Motor neuron (in vitro differentiated cells): ENCODE results near the gene LRRC3B. TPM values are rescaled to one million over a fixed set of nuclear protein-coding genes. Genes with fewer than 3 reads are reported as not detected.

Experiments used
- ATAC-seq, 8 experiments: fragments of 200-7000 bp; cut with Tn5 transposase; replicated peaks in 6 of 8; 2 replicates each; pipeline ENCODE4 v1.8.0; 2021; ENCODE audit warnings: mild to moderate bottlenecking in 8 of 8, moderate library complexity in 8 of 8
- H3K27ac ChIP-seq, 2 donors: fragments of 250-450 bp; sonication (Bioruptor Pico); 2 replicates each; pipeline ENCODE4 v1.9.0; 2021; ENCODE audit warnings: antibody characterized with exemption in 2 of 2, mild to moderate bottlenecking in 2 of 2, moderate library complexity in 1 of 2
- H3K4me1 ChIP-seq, 2 donors: fragments of 250-450 bp; sonication (Bioruptor Pico); replicated peaks in 1 of 2; 2 replicates each; pipeline ENCODE4 v1.6.1; 2021; ENCODE audit warnings: antibody characterized with exemption in 2 of 2, mild to moderate bottlenecking in 2 of 2, moderate library complexity in 1 of 2
- H3K4me3 ChIP-seq, 5 donors: fragments of 250-450 bp; sonication (Bioruptor Pico); 2 replicates each; pipeline ENCODE4 v1.9.0; 2021; ENCODE audit warnings: antibody characterized with exemption in 5 of 5, mild to moderate bottlenecking in 5 of 5, moderate library complexity in 4 of 5
- WGBS, 10 experiments: fragments of 450-650 bp; shearing (Covaris generic); methylation state at CpG; one replicate each; pipeline ENCODE4 v1.0.0; 2022; 5-methylcytosine and 5-hydroxymethylcytosine counted together
- in situ Hi-C, 9 experiments: fragments of 400-800 bp; cut with MboI; loops; one replicate each; pipeline ENCODE4 v1.15.0; 2021; ENCODE audit warnings: low sequenced_read_pairs in 9 of 9, low pct_unique_long_range_greater_than_20kb in 2 of 9; ENCODE audit not compliant: unreplicated experiment in 9 of 9
- total RNA-seq, 8 experiments: library from RNA; unstranded; fragments of 300-600 nt; gene quantifications; 2 replicates each; pipeline versions ENCODE4 v1.2.3 to v1.2.4, GENCODE V29; 2022

LRRC3B gene
- total RNA-seq, 8 experiments from 2014 or later = 0.04 to 5.4 (median 2.3) TPM

DNA sequence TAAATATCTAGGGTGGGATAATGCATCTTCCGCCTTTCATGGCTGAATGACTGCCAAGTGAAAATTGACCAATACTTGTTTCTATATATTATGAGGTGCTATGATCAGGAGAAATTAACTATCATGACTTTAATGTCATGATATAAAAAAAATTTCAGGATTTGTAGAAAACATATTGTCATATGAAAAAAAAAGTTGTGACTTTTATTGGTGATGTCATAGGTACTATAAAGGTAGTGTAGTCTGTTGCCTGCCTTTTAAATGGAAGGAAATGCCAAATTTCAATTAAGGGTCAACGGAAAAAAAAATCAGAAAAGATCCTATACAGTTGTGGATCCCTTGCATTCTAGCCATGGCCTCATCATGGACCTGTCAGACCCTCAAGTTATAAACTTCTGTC lies 15.5 kb downstream of the LRRC3B start:
- Histone ChIP-seq H3K4me3 (no peak overlapping the region), H3K4me1 (no peaks in the 10 kb centered on the region), H3K27ac (no peak overlapping the region)
- 0 to 100% (median 87%) methylated on average over 1 to 2 of the region's 2 CpGs for WGBS, 10 experiments
- ATAC-seq = no peak
- in situ Hi-C loops = no loop called here

GRCh38 chr3:26639339-26639738 lies 16.8 kb downstream of the LRRC3B start:
- Histone ChIP-seq H3K27ac (no peak overlapping the region), H3K4me3 (no peak overlapping the region), H3K4me1 (no peaks in the 10 kb centered on the region)
- ATAC-seq = no peak
- 0 to 100% (median 82%) methylated on average over 1 to 2 of the region's 2 CpGs for whole genome bisulfite sequencing, 10 experiments
- in situ Hi-C loops = no loop called here

DNA sequence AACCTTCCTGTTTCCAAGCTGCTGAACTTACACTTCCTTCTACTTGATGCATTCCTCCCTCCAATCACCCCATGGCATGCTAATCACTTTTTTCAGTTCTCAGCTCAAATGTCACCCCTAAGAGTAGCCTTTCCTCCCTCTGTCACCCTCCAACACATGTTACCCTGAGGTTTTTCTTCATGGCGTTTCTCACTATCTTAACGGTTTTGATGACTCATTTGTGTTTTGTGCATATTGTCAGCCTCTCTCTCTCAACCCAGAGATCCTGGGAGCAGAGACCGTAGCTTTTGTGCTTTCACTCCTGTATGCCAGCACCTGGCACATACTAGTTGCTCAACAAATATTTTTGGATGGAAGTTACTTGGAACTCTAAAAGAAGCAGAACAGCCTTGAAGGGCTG lies 24.5 kb downstream of the LRRC3B start:
- H3K4me1 ChIP-seq = peaks cover 0 to 10% of the 10 kb centered on the region in 2 donors
- no peak overlapping the region for H3K27ac ChIP-seq
- WGBS, 10 experiments = 0 to 100% (median 70%) methylated on average over 1 to 3 of the region's 3 CpGs; no CpG with 5 or more reads in 2 of the 10 experiments
- H3K4me3 ChIP-seq = no peak overlapping the region
- no peak for ATAC-seq
- in situ Hi-C loops = no loop called here

GRCh38 chr3:26648461-26648860 lies 25.9 kb downstream of the LRRC3B start:
- Histone ChIP-seq H3K4me1 (peaks cover 0 to 10% of the 10 kb centered on the region in 2 donors), H3K27ac (no peak overlapping the region), H3K4me3 (no peak overlapping the region)
- WGBS, 10 experiments = 0 to 84% (median 80%) methylated on average over 1 to 2 of the region's 2 CpGs; no CpG with 5 or more reads in 5 of the 10 experiments
- no peak for ATAC-seq
- in situ Hi-C loops = no loop called here

- peaks cover 0 to 10% of the 10 kb centered on the region in 2 donors for H3K4me1 ChIP-seq
- peak in 5 of 8 experiments; percentile 40 to 69 (median 42) for ATAC-seq
- WGBS, 10 experiments = 0 to 92% (median 40%) methylated on average over 1 to 5 of the region's 5 CpGs; no CpG with 5 or more reads in 4 of the 10 experiments
- no peak overlapping the region for H3K4me3 ChIP-seq
- in situ Hi-C loops = no loop called here
- H3K27ac ChIP-seq = no peak overlapping the region
Measured at GRCh38 chr3:26652164-26652563, 29.6 kb downstream of the LRRC3B start.

DNA sequence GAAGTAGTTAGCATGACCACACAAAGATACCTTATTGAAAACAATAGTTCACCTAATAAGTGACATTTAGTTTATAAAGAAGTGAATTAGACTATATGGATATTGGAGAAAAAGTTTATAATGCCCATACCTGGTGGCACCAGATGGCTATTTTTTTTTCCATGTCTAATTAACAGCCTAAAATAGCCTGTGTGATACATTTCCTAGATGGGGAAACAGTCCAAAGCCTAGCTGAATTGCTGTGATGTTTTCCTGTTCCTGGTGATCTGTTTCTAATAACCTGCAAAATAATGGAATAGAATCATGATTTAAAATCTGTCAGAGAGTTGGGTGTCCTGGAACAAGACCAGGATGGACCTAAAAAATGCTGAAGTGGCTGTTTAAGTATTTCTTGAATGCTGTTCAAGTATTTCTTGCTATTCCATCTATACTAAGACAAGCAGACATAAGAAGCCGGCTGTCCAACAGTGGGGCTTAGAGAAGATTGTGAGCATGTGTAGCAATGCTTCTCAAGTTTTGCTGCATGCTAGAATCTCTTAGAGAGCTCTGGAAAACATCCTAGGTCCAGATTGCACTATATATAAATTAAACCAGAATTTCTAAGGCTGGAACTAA lies 31.3 kb downstream of the LRRC3B start:
- in situ Hi-C loops = no loop called here
- WGBS, 10 experiments = 0 to 100% (median 86%) methylated on average over 1 of the region's 1 CpG; no CpG with 5 or more reads in 5 of the 10 experiments
- H3K4me3 ChIP-seq = no peak overlapping the region
- ATAC-seq = no peak
- peaks cover 0 to 1% of the 10 kb centered on the region in 2 donors for H3K4me1 ChIP-seq
- H3K27ac ChIP-seq = no peak overlapping the region

DNA sequence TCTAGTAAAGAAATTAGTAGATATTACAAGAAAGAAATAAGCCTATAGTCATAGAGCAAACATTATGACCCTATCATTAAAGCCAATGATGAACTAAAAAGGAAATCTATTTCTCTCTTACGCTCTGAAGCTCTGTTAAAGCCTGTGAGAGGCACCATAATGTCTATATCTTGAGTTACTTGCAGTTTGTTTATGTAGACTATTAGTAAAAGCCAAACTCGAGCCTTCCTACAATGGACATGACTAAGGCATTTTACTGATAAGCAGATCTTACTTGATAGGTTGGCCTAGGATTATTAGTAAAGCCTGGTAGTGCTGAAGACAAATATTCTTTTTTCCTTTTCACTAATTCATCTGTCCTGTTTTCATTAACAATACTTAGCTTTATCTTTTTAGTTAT lies 32.7 kb downstream of the LRRC3B start:
- in situ Hi-C loops = no loop called here
- Histone ChIP-seq H3K27ac (no peak overlapping the region), H3K4me1 (no peaks in the 10 kb centered on the region), H3K4me3 (no peak overlapping the region)
- 0 to 100% (median 71%) methylated on average over 1 to 2 of the region's 2 CpGs; no CpG with 5 or more reads in 2 of the 10 experiments for WGBS, 10 experiments
- ATAC-seq = no peak

DNA sequence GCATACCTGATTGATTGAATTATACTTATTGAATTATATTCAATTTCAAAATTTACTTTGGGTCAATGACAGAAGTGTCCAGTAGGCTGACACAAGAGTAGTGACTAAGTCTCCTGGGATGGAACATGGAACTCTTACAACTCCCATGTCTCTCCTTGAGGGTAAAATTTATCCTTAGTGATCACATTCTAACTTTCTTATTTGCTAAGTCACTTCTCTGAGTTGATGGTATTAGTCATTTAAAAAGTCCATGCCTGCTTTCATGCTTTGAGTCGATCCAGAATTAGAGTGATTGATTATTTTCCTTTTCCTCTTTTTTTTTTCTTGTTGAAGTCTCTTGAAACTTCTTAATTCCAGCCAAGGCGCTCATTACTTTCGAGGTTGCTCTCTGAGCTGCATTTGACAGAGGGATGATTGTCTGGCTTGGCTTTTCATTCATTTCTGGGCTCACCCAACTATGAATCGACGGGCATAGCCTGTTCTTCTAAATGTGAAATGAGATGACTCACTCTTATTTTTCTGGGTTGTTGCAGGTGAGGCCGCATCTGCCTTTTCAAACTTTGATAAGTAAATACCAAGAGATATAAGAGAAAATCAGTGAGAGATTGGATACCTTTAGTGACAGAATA lies 34.9 kb downstream of the LRRC3B start:
- H3K4me1 ChIP-seq = no peaks in the 10 kb centered on the region
- no peak for ATAC-seq
- in situ Hi-C loops = no loop called here
- 9 to 97% (median 61%) methylated on average over 2 to 6 of the region's 6 CpGs; no CpG with 5 or more reads in 1 of the 10 experiments for WGBS, 10 experiments
- H3K4me3 ChIP-seq = no peak overlapping the region
- H3K27ac ChIP-seq = no peak overlapping the region

DNA sequence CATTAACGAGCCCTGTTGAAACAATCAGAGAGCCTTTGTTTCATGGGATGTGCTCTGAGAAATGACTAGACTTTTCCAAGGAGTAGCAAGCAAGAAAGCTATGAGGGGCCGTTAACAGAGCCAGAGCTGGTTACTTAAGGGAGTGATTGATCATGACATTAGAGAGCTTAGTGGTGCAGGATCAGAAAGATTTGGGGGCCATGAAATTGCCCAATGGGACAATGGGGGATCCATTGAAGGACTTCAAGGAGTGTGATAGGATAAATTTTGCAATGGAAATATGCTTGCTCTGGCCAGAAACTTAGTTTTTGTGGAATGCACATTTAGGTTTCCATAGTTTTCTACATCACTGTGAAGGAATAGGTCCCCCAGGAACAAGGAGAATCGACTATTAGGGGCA lies 45.6 kb downstream of the LRRC3B start:
- no peak overlapping the region for H3K27ac ChIP-seq
- in situ Hi-C loops = no loop called here
- H3K4me3 ChIP-seq = no peak overlapping the region
- no peaks in the 10 kb centered on the region for H3K4me1 ChIP-seq
- WGBS, 10 experiments = 0 to 92% (median 63%) methylated on average over 1 to 3 of the region's 3 CpGs
- ATAC-seq = no peak

DNA sequence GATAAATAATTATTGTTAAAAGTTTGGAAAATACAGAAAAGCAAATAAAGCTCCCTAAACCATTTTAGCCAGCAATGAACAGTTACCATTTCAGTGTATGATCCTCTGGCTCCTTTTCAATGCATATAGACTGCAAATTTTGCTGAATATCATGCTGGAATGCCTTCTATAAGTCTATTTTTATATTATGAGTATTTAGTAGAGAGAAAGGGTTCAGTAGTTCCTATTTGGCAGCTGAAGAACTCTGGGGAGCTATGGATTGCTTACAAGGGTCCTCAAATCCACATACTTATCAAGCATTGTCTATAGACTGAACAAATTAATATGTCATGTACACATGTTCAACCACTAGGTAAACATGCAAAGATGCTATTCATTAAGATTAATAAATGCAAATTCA lies 46.1 kb downstream of the LRRC3B start:
- Histone ChIP-seq H3K27ac (no peak overlapping the region), H3K4me3 (no peak overlapping the region), H3K4me1 (no peaks in the 10 kb centered on the region)
- no peak for ATAC-seq
- in situ Hi-C loops = no loop called here

- 29 to 100% (median 95%) methylated on average over 1 to 2 of the region's 2 CpGs; no CpG with 5 or more reads in 1 of the 10 experiments for WGBS, 10 experiments
- ATAC-seq = no peak
- in situ Hi-C loops = no loop called here
- Histone ChIP-seq H3K4me3 (no peak overlapping the region), H3K4me1 (no peaks in the 10 kb centered on the region), H3K27ac (no peak overlapping the region)
Measured at GRCh38 chr3:26675336-26675735, 52.8 kb downstream of the LRRC3B start.

DNA sequence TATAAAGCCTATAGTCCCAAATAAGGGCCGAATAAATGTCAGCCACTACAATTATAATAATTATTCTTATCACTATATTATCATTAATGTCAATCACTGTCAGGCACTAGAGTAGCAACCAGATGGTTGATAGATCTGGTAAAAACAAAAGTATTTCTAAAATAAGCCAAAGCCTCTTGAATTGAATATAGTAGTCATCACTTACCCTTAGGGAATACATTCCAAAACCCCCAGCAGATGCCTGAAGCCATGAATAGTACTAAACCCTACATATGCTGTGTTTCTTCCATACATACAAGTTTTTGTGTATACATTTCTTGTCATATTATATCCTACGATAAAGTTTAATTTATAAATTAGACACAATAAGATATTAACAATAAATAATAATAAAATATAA lies 59.1 kb downstream of the LRRC3B start:
- 24 to 100% (median 66%) methylated on average over 1 to 2 of the region's 2 CpGs for whole genome bisulfite sequencing, 10 experiments
- in situ Hi-C loops = no loop called here
- H3K27ac ChIP-seq = no peak overlapping the region
- no peaks in the 10 kb centered on the region for H3K4me1 ChIP-seq
- no peak for ATAC-seq
- H3K4me3 ChIP-seq = no peak overlapping the region

DNA sequence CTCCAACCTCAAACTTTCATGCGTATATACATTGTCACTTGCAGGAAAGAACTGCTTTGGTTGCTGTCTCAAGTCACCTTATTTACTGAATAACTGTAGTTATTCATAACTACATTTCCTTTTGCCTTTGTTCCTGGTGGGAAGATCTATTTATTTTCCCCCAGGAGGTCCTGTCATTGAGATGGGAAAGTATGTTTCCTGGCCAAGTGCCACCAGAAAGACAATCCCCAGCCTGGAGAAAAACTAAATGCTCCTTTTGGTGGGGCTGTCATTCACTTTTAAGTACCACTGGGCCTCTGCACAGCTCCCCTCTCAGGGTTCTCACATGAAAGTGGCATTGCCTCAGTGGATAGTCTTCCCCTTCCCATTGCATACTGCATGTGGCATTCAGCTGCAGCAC lies 59.8 kb downstream of the LRRC3B start:
- Histone ChIP-seq H3K27ac (no peak overlapping the region), H3K4me3 (no peak overlapping the region), H3K4me1 (no peaks in the 10 kb centered on the region)
- ATAC-seq = no peak
- in situ Hi-C loops = no loop called here
- 0 to 100% (median 83%) methylated on average over 1 of the region's 1 CpG; no CpG with 5 or more reads in 3 of the 10 experiments for WGBS, 10 experiments

DNA sequence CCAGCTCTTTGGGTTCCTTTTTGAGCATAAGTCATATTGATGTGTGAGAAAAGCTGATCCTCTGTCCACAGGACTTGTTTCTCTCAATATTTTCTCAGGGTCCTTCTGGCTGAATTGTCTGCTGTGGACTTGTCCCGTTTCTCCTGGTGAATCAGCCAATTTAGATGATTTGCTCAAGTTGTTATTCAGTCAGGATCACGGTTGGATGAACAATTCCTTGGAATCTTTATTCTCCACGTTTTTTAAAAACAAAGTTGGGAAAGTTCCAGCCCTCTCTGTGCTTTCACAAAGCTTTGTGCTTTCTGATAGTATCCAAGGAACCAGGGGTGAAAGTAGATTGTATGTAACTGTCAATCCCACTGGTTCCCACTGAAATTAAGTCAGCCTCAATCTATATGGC lies 61.3 kb downstream of the LRRC3B start:
- in situ Hi-C loops = no loop called here
- WGBS, 10 experiments = 0 to 80% (median 31%) methylated on average over 1 to 3 of the region's 3 CpGs; no CpG with 5 or more reads in 4 of the 10 experiments
- Histone ChIP-seq H3K4me3 (no peak overlapping the region), H3K4me1 (no peaks in the 10 kb centered on the region), H3K27ac (no peak overlapping the region)
- ATAC-seq = no peak
